ENCODE measurements around the gene VPS45.

The VPS45 gene

GRCh38 chr1:150069923-150070322, 2.3 kb downstream of the VPS45 start:
- in situ Hi-C loops (cut with MboI; ENCODE audit: low sequenced_read_pairs): loop anchor here (10.0 kb wide), 1 partner anchor 95 kb away; no protein-coding TSS in a partner anchor

GRCh38 chr1:150072959-150073358, 5.4 kb downstream of the VPS45 start:
- in situ Hi-C loops (cut with MboI; ENCODE audit: low sequenced_read_pairs): loop anchor here (10.0 kb wide), 1 partner anchor 92 kb away; no protein-coding TSS in a partner anchor

GRCh38 chr1:150073516-150073915, 5.9 kb downstream of the VPS45 start:
- in situ Hi-C loops (cut with MboI; ENCODE audit: low sequenced_read_pairs): loop anchor here (10.0 kb wide), 1 partner anchor 91 kb away; no protein-coding TSS in a partner anchor

- in situ Hi-C loops (cut with MboI; ENCODE audit: low sequenced_read_pairs): loop anchor here (10.0 kb wide), 1 partner anchor 89 kb away; no protein-coding TSS in a partner anchor
Measured at GRCh38 chr1:150076066-150076465, 8.5 kb downstream of the VPS45 start.

GRCh38 chr1:150076985-150077384, 9.4 kb downstream of the VPS45 start:
- in situ Hi-C loops (cut with MboI; ENCODE audit: low sequenced_read_pairs): loop anchor here (10.0 kb wide), 1 partner anchor 88 kb away; no protein-coding TSS in a partner anchor

GRCh38 chr1:150080784-150081183, 13.2 kb downstream of the VPS45 start:
- in situ Hi-C loops (cut with MboI; ENCODE audit: low sequenced_read_pairs): no loop called here

GRCh38 chr1:150082494-150082893, 14.9 kb downstream of the VPS45 start:
- in situ Hi-C loops (cut with MboI; ENCODE audit: low sequenced_read_pairs): no loop called here

GRCh38 chr1:150083907-150084306, 16.3 kb downstream of the VPS45 start:
- in situ Hi-C loops (cut with MboI; ENCODE audit: low sequenced_read_pairs): no loop called here

- in situ Hi-C loops (cut with MboI; ENCODE audit: low sequenced_read_pairs): no loop called here
Measured at GRCh38 chr1:150085406-150085805, 17.8 kb downstream of the VPS45 start.

GRCh38 chr1:150087415-150087814, 19.8 kb downstream of the VPS45 start:
- in situ Hi-C loops (cut with MboI; ENCODE audit: low sequenced_read_pairs): no loop called here

GRCh38 chr1:150089846-150090520, 22.4 kb downstream of the VPS45 start:
- in situ Hi-C loops (cut with MboI; ENCODE audit: low sequenced_read_pairs): no loop called here

- in situ Hi-C loops (cut with MboI; ENCODE audit: low sequenced_read_pairs): no loop called here
Measured at GRCh38 chr1:150092180-150092791, 24.7 kb downstream of the VPS45 start.

GRCh38 chr1:150093805-150094204, 26.2 kb downstream of the VPS45 start:
- in situ Hi-C loops (cut with MboI; ENCODE audit: low sequenced_read_pairs): no loop called here

GRCh38 chr1:150094734-150095265, 27.2 kb downstream of the VPS45 start:
- in situ Hi-C loops (cut with MboI; ENCODE audit: low sequenced_read_pairs): no loop called here

- in situ Hi-C loops (cut with MboI; ENCODE audit: low sequenced_read_pairs): no loop called here
Measured at GRCh38 chr1:150102986-150103385, 35.4 kb downstream of the VPS45 start.

- in situ Hi-C loops (cut with MboI; ENCODE audit: low sequenced_read_pairs): no loop called here
Measured at GRCh38 chr1:150106341-150106740, 38.8 kb downstream of the VPS45 start.

GRCh38 chr1:150109586-150109985, 42.0 kb downstream of the VPS45 start:
- in situ Hi-C loops (cut with MboI; ENCODE audit: low sequenced_read_pairs): no loop called here

- in situ Hi-C loops (cut with MboI; ENCODE audit: low sequenced_read_pairs): no loop called here
Measured at GRCh38 chr1:150110116-150110515, 42.5 kb downstream of the VPS45 start.

GRCh38 chr1:150111670-150112069, 44.1 kb downstream of the VPS45 start:
- in situ Hi-C loops (cut with MboI; ENCODE audit: low sequenced_read_pairs): no loop called here

- in situ Hi-C loops (cut with MboI; ENCODE audit: low sequenced_read_pairs): no loop called here
Measured at GRCh38 chr1:150115121-150115520, 47.5 kb downstream of the VPS45 start.

- in situ Hi-C loops (cut with MboI; ENCODE audit: low sequenced_read_pairs): no loop called here
Measured at GRCh38 chr1:150118716-150119115, 51.1 kb downstream of the VPS45 start.

- in situ Hi-C loops (cut with MboI; ENCODE audit: low sequenced_read_pairs): no loop called here
Measured at GRCh38 chr1:150121236-150121862, 53.8 kb downstream of the VPS45 start.
